HG03457 (cell line): Measurements from ENCODE around the gene AP1B1.

Source experiments
- ATAC-seq: cut with Tn5 transposase; IDR thresholded peaks from one replicate; pipeline ENCODE4 v1.9.1; 2021; ENCODE audit warnings: moderate number of reproducible peaks; ENCODE audit not compliant: unreplicated experiment

AP1B1 gene

GRCh38 chr22:29315286-29316140 lies 72.9 kb downstream of the AP1B1 start, which contains the start of gene RASL10A:
Gene RASL10A (minus strand): TSS chr22:29315697. CDS start chr22:29315246, 451 bp downstream.
- ATAC-seq = no peak

- no peak for ATAC-seq
Measured at GRCh38 chr22:29314537-29315285, 73.7 kb downstream of the AP1B1 start.

GRCh38 chr22:29313576-29314466 lies 74.5 kb downstream of the AP1B1 start:
- no peak for ATAC-seq

- no peak for ATAC-seq
Measured at GRCh38 chr22:29313126-29313575, 75.2 kb downstream of the AP1B1 start.

- no peak for ATAC-seq
Measured at GRCh38 chr22:29312218-29313125, 75.9 kb downstream of the AP1B1 start.

- no peak for ATAC-seq
Measured at GRCh38 chr22:29311464-29312217, 76.7 kb downstream of the AP1B1 start.

- no peak for ATAC-seq
Measured at GRCh38 chr22:29310863-29311339, 77.5 kb downstream of the AP1B1 start.

- ATAC-seq = no peak
Measured at GRCh38 chr22:29310065-29310862, 78.1 kb downstream of the AP1B1 start.

- ATAC-seq = no peak
Measured at GRCh38 chr22:29309332-29310064, 78.9 kb downstream of the AP1B1 start.

- ATAC-seq = no peak
Measured at GRCh38 chr22:29308791-29309262, 79.5 kb downstream of the AP1B1 start.

- no peak for ATAC-seq
Measured at GRCh38 chr22:29308148-29308790, 80.1 kb downstream of the AP1B1 start.

- no peak for ATAC-seq
Measured at GRCh38 chr22:29307596-29308147, 80.7 kb downstream of the AP1B1 start.

GRCh38 chr22:29306835-29307595 lies 81.4 kb downstream of the AP1B1 start:
- ATAC-seq = no peak

- no peak for ATAC-seq
Measured at GRCh38 chr22:29306175-29306834, 82.1 kb downstream of the AP1B1 start, which contains the start of gene GAS2L1. Gene GAS2L1 (plus strand): TSS chr22:29306650. CDS start chr22:29308106, 1,456 bp downstream.

GRCh38 chr22:29305836-29306174 lies 82.6 kb downstream of the AP1B1 start:
- ATAC-seq = no peak
